GM12878 (cell line): Measurements from ENCODE around the gene KASH5. TPM values are rescaled to one million over a fixed set of nuclear protein-coding genes. Genes with fewer than 3 reads are reported as not detected.

ENCODE experiments used
- ATAC-seq: fragments of 200-7000 bp; cut with Tn5 transposase; 3 replicates; pipeline ENCODE4 v1.9.1; 2020; ENCODE audit warnings: mild to moderate bottlenecking, moderate library complexity
- BruUV-seq: library from RNA; stranded (reverse); fragments of 400-500 nt; replicated peaks from 2 replicates; lab custom pipeline; 2021; lab: Mats Ljungman, UMichigan
- CTCF ChIA-PET: fragments of 300-600 bp; sonication (Branson Sonifier 250); formaldehyde crosslinking; extraction: SDS; loops from one replicate; lab custom pipeline; 2021; ENCODE audit warnings: inconsistent platforms; lab: Yijun Ruan, JAX
- POLR2A ChIA-PET: fragments of 350-600 bp; formaldehyde crosslinking; extraction: SDS; loops from one replicate; lab custom pipeline; 2021; ENCODE audit warnings: inconsistent platforms; lab: Charles Lee
- RAD21 ChIA-PET: fragments of 300-600 bp; sonication (Branson Sonifier 250); formaldehyde crosslinking; loops from one replicate; lab custom pipeline; 2023; ENCODE audit warnings: antibody characterized with exemption; ENCODE audit not compliant: unreplicated experiment; lab: Charles Lee
- SMC1A ChIA-PET: fragments of 300-600 bp; sonication (Branson Sonifier 250); formaldehyde crosslinking; loops from one replicate; lab custom pipeline; 2023; ENCODE audit not compliant: unreplicated experiment, uncharacterized antibody; lab: Charles Lee
- DNase-seq: peaks from one replicate; pipeline ENCODE4 v3.0.0-alpha.2; 2011; ENCODE audit warnings: low read depth, low spot score
- FAIRE-seq: peaks from 3 replicates; lab custom pipeline; 2011; peaks lifted over from hg19 to GRCh38; lab: Jason Lieb, UNC
- H2AFZ ChIP-seq: 2 replicates; pipeline ENCODE4 v1.6.0; 2011; ENCODE audit warnings: low read depth, low read length, control low read depth; ENCODE audit not compliant: control insufficient read depth
- H3K27ac ChIP-seq: 2 replicates; pipeline ENCODE4 v1.5.1; 2011; ENCODE audit warnings: control low read depth; ENCODE audit not compliant: control insufficient read depth, insufficient read depth
- H3K27me3 ChIP-seq, 2 experiments: replicated peaks in 1 of 2; 2 replicates each; pipeline versions ENCODE4 v1.6.0 to v1.6.1; 2011; ENCODE audit warnings: low read length in 1 of 2; ENCODE audit not compliant: control insufficient read depth in 2 of 2, insufficient read depth in 2 of 2
- H3K36me3 ChIP-seq, 2 experiments: 2 replicates each; pipeline ENCODE4 v1.5.1; 2011; ENCODE audit warnings: low read length in 1 of 2; ENCODE audit not compliant: control insufficient read depth in 2 of 2, insufficient read depth in 2 of 2
- H3K4me1 ChIP-seq: 2 replicates; pipeline ENCODE4 v1.6.1; 2011; ENCODE audit warnings: mild to moderate bottlenecking, low read length, moderate library complexity, mixed read lengths; ENCODE audit not compliant: control insufficient read depth, insufficient read depth
- H3K4me2 ChIP-seq: 2 replicates; pipeline ENCODE4 v1.6.0; 2011; ENCODE audit warnings: control low read depth; ENCODE audit not compliant: control insufficient read depth, insufficient read depth
- H3K4me3 ChIP-seq: fragments of 200-600 bp; sonication (generic); 2 replicates; pipeline ENCODE4 v1.5.1; 2016
- H3K79me2 ChIP-seq: 2 replicates; pipeline ENCODE4 v1.6.0; 2011; ENCODE audit warnings: low read length; ENCODE audit not compliant: control insufficient read depth, insufficient read depth
- H3K9ac ChIP-seq: 2 replicates; pipeline ENCODE4 v1.8.0; 2011; ENCODE audit warnings: low read length, control low read depth, mixed read lengths; ENCODE audit not compliant: control insufficient read depth, insufficient read depth
- H3K9me3 ChIP-seq: replicated peaks from 3 replicates; pipeline ENCODE4 v1.5.1; 2011; ENCODE audit warnings: mild to moderate bottlenecking, low read length; ENCODE audit not compliant: control insufficient read depth, insufficient read depth
- H4K20me1 ChIP-seq: 2 replicates; pipeline ENCODE4 v1.6.0; 2011; ENCODE audit not compliant: control insufficient read depth, insufficient read depth
- ASH2L ChIP-seq: fragments of 300-600, 200-600 bp; sonication (generic); IDR thresholded peaks from 2 replicates; pipeline ENCODE4 v1.6.1; 2017; ENCODE audit warnings: low read depth, mild to moderate bottlenecking, borderline replicate concordance
- CBX5 ChIP-seq: sonication (generic); IDR thresholded peaks from 2 replicates; pipeline ENCODE4 v1.6.1; 2016; ENCODE audit warnings: low read depth, moderate library complexity, mild to moderate bottlenecking, inconsistent platforms
- CHD2 ChIP-seq: IDR thresholded peaks from 2 replicates; pipeline ENCODE4 v1.6.1; 2011; ENCODE audit warnings: low read depth, low read length, improper control_type of control experiment, borderline replicate concordance
- ELK1 ChIP-seq: IDR thresholded peaks from 2 replicates; pipeline ENCODE4 v1.6.1; 2012; ENCODE audit warnings: low read depth, low read length, improper control_type of control experiment
- KDM1A ChIP-seq: fragments of 200-600 bp; sonication (generic); IDR thresholded peaks from 2 replicates; pipeline ENCODE4 v1.6.1; 2016; ENCODE audit warnings: borderline replicate concordance
- MAX ChIP-seq: IDR thresholded peaks from 2 replicates; pipeline ENCODE4 v1.6.1; 2012; ENCODE audit warnings: low read depth, low read length, improper control_type of control experiment
- MEF2A ChIP-seq: IDR thresholded peaks from 2 replicates; pipeline ENCODE4 v1.6.1; 2011; ENCODE audit warnings: low read depth, mild to moderate bottlenecking, low read length, moderate library complexity; ENCODE audit not compliant: insufficient read depth
- NR2C2 ChIP-seq: IDR thresholded peaks from 2 replicates; pipeline ENCODE4 v1.6.1; 2011; ENCODE audit warnings: borderline replicate concordance, low read depth; ENCODE audit not compliant: control insufficient read depth, insufficient read length
- WGBS: methylation state at CpG from one replicate; pipeline ENCODE4 v1.1.6; 2016; ENCODE audit warnings: low lambda C conversion rate; ENCODE audit not compliant: insufficient replicate concordance, insufficient coverage; ENCODE audit errors: missing lambda C conversion rate; 5-methylcytosine and 5-hydroxymethylcytosine counted together
- in situ Hi-C: fragments of 300-500 bp; cut with MboI; formaldehyde crosslinking; loops from 9 replicates; pipeline ENCODE4 v1.14.3; 2018; ENCODE audit warnings: mixed read lengths
- intact Hi-C: fragments of 100-400 bp; cut with micrococcal nuclease; formaldehyde crosslinking; loops from one replicate; pipeline ENCODE4 v1.14.2; 2022; ENCODE audit not compliant: unreplicated experiment
- polyA plus RNA-seq, 11 experiments: library from polyadenylated mRNA; depleted of rRNA in 4 of 11; unstranded in 6 of 11; stranded (reverse) in 5 of 11; fragments of >200 nt; fragmentation: Nextera tagmentation in 4 of 11; fragmentation: Illumina TruSeq in 1 of 11; extraction: Ambion mirVana in 4 of 11; extraction: Trizol in 1 of 11; gene quantifications; 1 replicate in 1 of 11; 2 replicates in 10 of 11; pipeline versions ENCODE4 v1.2.1 to v1.2.3, GENCODE V29; 2011 to 2016; ENCODE audit warnings: inconsistent platforms in 2 of 11, missing spikeins in 2 of 11, low read depth in 1 of 11
- total RNA-seq, 4 experiments: library from RNA; depleted of rRNA in 3 of 4; stranded (reverse); fragments of >200 nt in 3 of 4; fragmentation: Illumina TruSeq in 1 of 4; extraction: Trizol in 1 of 4; gene quantifications; 2 replicates each; pipeline versions ENCODE4 v1.2.1 to v1.2.3, GENCODE V29; 2013 to 2021
- TF ChIP-seq, protein P1 (sequence below): IDR thresholded peaks from 2 replicates; pipeline ENCODE4 v1.6.1; 2011; ENCODE audit warnings: borderline replicate concordance, low read depth, mild to moderate bottlenecking, moderate library complexity, low read length; ENCODE audit not compliant: insufficient read depth, poor library complexity, severe bottlenecking

KASH5 gene
- total and polyA plus RNA-seq, 10 of the 15 experiments (the other 5 are each of a cell fraction or from before 2014, with no cell fraction given): 0.03 to 0.06 (median 0.05) TPM; not detected in 7

DNA sequence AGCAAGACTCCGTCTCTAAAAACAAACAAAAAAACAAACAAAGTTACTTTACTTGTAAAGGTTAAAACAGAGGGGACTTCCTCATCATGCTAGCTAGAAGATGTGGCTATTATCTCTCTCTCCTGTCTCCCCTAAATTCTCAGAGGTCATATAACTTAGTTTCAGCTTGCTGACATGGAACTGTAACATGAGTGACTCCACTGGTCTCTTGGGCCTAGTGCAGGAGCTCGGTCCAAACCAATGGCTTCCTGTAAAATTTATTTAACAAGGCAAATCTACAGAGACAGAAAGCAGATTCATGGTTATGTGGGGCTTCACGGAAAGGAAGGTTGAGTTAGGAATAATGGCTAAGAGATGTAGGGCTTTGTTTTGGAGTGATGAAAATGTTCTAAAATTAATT is 9.5 kb upstream of the KASH5 start (continued):
- TF ChIP-seq ASH2L: no peak
- TF ChIP-seq NR2C2: no peak
- TF ChIP-seq MEF2A: no peak

DNA sequence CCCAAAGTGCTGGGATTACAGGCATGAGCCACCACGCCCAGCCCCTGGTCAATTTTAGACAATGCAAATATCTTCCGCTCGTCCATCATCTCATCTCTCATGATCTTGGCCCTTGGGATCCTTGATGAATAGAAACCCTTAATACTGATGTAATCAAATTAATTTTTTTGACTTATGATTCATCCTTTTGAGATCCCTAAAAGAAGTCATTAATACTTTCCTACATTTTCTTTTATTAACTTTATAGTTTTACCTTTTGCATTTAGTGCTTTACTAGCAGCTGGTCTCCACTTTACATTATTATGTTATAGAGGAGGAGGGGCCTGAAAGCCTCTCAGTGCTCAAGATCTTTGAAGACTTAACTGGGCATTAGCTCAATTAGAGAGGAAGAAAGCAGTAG is 7.7 kb upstream of the KASH5 start:
- ATAC-seq (no peak), DNase-seq (no peak), FAIRE-seq (no peak)
- H2AFZ ChIP-seq: no peak overlapping the region
- no peak overlapping the region for H3K4me2 ChIP-seq
- H4K20me1 ChIP-seq: no peaks in the 10 kb centered on the region
- ChIA-PET POLR2A (interaction anchor here (0.5 kb wide), 1 partner anchor 59 kb away, joined by 5 read pairs; no protein-coding TSS in a partner anchor), SMC1A (interaction anchor here (0.6 to 1.2 kb wide), 3 partner anchors 8 to 299 kb away, joined by 3 read pairs; partner anchors contain the start of gene KASH5), RAD21 (interaction anchor here (1.4 kb wide), 1 partner anchor 10 kb away, joined by 3 read pairs; no protein-coding TSS in a partner anchor), CTCF (interaction anchor here (0.9 to 1.4 kb wide), 7 partner anchors 11 to 190 kb away, joined by 3 to 8 read pairs (median 3); no protein-coding TSS in a partner anchor)
- no TSS peak for BruUV-seq
- no peak overlapping the region for H3K4me3 ChIP-seq
- no peaks in the 10 kb centered on the region for H3K36me3 ChIP-seq
- no peaks in the 10 kb centered on the region for H3K4me1 ChIP-seq
- no peaks in the 10 kb centered on the region; a peak in 1 of 4 replicates for H3K27me3 ChIP-seq
- no peak overlapping the region for H3K27ac ChIP-seq
- in situ Hi-C loops: no loop called here
- intact Hi-C loops: no loop called here
- 30% methylated on average over 3 of the region's 3 CpGs for WGBS
- TF ChIP-seq ELK1 (no peak), CBX5 (no peak), KDM1A (no peak), CHD2 (no peak), MAX (no peak)
- TF ChIP-seq, protein P1, sequence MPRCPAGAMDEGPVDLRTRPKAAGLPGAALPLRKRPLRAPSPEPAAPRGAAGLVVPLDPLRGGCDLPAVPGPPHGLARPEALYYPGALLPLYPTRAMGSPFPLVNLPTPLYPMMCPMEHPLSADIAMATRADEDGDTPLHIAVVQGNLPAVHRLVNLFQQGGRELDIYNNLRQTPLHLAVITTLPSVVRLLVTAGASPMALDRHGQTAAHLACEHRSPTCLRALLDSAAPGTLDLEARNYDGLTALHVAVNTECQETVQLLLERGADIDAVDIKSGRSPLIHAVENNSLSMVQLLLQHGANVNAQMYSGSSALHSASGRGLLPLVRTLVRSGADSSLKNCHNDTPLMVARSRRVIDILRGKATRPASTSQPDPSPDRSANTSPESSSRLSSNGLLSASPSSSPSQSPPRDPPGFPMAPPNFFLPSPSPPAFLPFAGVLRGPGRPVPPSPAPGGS: no peak
- H3K9ac ChIP-seq: no peak overlapping the region
- no peaks in the 10 kb centered on the region for H3K9me3 ChIP-seq
- H3K79me2 ChIP-seq: no peaks in the 10 kb centered on the region
